GM21737 (cell line): Measurements from ENCODE around the gene JPT1.
"Not testable (repeated sequence)": the region's sequence is repeated elsewhere in the genome, so short reads cannot be mapped to it uniquely, and the experiment has no call there.

ENCODE experiments used
- ATAC-seq: cut with Tn5 transposase; IDR thresholded peaks from one replicate; pipeline ENCODE4 v1.9.1; 2021; ENCODE audit warnings: mild to moderate bottlenecking, moderate library complexity; ENCODE audit not compliant: unreplicated experiment

The JPT1 gene

DNA sequence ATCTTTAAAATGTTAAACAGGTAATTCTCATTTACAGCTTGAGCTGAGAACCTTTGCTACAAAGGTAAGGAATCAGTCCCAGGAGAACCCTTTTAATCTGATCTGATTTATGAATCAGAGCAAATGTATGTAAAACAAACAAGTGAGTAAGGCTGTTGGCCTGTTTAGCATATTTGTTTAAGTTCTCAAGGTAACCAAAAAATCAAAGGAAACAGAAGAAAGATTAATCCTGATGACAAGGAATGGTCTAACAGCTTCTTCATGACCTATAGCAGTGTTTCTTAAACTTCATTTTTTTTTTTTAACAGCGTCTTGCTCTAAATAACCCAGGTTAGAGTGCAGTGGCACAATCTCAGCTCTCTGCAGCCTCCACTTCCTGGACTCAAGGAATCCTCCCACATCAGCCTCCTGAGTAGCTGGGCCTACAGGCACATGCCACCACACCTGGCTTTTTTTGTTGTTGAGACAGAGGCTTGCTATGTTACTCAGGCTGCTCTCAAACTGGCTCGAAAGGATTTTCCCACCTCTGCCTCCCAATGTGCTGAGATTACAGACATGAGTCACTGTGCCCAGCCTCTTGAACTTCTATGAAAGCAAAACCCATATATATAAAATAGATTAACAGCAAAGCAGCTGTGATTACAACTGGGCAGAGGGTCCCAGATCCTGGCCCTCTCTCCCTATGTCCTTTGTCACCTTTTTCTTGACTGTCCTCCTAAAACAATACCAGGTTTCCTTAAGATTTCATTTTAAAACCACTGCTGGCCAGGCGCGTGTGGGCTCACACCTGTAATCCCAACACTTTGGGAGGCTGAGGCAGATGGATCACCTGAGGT lies 5.1 kb upstream of the JPT1 start:
- ATAC-seq = no peak

DNA sequence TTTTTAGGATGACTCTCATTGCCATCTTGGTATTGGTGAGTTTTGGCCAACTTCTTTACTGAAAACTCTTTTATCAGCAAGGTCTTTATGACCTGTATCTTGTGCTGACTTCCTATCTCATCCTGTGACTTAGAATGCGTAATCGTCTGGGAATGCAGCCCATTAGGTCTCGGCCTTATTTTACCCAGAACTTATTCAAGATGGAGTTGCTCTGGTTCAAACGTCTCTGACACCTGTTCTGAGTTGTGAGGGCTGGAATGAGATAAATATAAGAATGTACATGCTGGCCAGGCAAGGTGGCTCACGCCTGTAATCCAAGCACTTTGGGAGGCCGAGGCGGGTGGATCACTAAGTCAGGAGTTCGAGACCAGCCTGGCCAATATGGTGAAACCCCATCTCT lies 4.2 kb upstream of the JPT1 start:
- not testable (repeated sequence) for ATAC-seq

- ATAC-seq = no peak
Observed at GRCh38 chr17:75155191-75155601, 884 bp upstream of the JPT1 start.

GRCh38 chr17:75153780-75154194 lies 525 bp downstream of the JPT1 start:
- ATAC-seq = peak; percentile 4

GRCh38 chr17:75152922-75153779 lies 1.2 kb downstream of the JPT1 start:
- no peak for ATAC-seq

DNA sequence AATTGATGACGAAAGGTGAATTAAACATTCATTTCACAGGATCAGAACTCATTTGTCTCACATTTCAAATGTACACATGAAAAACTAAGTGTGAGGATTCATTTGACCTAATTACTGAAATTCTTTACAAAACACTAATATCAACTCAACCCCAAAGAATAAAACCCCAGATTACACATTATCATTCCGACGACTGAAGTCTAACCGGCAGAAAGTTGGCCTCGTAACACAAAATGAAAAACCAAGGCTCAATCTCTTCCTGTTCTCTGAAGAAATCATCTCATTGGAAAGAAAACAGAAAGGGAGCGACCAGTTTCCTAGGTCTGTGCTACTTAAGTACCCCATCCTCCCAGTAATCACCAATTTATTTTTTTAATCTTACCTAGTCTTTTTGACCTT lies 1.8 kb downstream of the JPT1 start:
- ATAC-seq = no peak

GRCh38 chr17:75151930-75152329 lies 2.4 kb downstream of the JPT1 start:
- ATAC-seq = no peak

- ATAC-seq = no peak
Observed at GRCh38 chr17:75147878-75148546, 6.3 kb downstream of the JPT1 start.

GRCh38 chr17:75146592-75146991 lies 7.7 kb downstream of the JPT1 start:
- no peak for ATAC-seq

GRCh38 chr17:75144816-75145512 lies 9.3 kb downstream of the JPT1 start:
- ATAC-seq = no peak

DNA sequence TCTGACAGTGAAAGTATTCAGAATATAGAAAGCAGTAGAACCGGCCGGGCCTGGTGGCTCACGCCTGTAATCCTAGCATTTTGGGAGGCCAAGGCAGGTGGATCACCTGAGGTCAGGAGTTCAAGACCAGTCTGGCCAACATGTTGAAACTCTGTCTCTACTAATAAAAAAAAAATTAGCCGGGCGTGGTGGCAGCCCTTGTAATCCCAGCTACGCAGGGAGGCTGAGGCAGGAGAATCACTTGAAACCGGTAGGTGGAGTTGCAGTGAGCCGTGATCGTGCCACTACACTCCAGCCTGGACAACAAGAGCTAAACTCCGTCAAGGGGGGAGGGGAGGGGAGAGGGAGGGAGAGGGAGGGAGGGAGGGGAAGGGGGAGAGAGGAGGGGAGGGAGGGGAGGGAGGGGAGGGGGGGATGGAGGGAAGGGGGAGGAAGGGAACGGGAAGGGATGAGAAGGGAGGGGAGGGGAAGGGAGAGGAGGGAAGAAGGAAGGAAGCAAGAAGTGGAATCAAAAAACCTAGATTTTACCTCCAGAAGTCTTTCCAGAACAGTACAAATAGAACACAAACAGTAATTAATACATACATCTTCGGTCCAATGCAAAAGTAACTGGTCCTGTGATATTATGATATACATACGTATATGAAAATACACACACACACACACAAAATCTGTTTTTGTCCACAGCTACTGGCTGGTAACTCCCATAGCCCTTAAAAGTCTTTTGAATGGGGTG lies 11.9 kb downstream of the JPT1 start:
- no peak for ATAC-seq

DNA sequence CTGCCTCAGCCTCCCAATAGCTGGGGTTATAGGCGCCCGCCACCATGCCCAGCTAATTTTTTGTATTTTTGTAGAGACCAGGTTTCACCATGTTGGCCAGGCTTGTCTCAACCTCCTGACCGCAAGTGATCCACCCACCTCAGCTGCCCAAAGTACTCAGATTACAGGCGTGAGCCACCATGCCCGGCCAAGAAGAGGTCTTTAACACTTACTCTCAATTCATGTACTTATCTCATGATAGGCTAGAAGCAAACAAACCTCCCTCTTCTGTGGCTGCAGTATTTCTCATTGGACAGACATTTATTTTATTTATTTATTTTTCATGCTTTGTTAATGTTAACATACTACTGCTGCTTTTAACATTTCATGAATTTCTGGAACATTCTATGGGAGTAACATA lies 15.8 kb downstream of the JPT1 start:
- ATAC-seq = no peak

GRCh38 chr17:75137762-75138161 lies 16.6 kb downstream of the JPT1 start:
- not testable (repeated sequence) for ATAC-seq

DNA sequence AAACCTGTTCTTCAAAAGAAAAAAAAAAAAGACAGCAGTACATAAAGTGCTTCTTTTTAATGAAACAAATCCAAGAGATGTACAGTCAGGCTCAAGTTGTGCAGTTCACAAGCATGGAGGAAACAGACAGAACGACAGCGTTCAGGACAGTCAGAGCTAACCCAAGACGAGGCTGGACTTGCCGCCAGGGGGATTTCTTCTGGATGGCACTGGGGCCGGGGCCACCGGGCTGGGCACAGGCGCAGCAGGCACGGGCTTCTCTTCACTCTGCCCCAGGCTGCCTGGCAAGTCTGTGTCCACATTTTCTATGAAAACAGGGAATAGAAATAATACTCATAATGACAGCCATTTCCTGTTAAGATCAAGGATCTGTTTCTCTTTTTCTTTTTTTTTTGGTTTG lies 18.4 kb downstream of the JPT1 start:
- no peak for ATAC-seq

DNA sequence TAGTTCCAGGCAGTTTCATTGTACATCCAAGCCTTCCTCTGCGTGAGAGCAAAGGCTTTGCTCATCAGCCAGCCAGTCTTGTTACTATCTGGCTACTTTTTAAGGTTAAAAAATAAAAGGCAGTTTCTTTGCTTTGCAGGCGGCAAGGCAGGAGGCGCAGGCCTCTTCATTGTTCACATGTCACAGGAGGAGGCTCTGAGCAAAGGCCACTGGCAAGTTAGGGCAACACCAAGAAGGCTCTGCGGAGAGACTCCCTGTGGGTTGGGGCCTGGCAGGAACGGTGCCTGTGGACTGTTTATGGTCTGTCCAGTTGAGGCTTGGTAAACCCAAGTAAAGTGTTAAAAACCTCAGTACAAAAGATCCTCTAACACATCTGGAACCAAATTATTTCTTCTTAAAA lies 18.9 kb downstream of the JPT1 start:
- ATAC-seq = no peak

- ATAC-seq = not testable (repeated sequence)
Observed at GRCh38 chr17:75133607-75134347, 20.5 kb downstream of the JPT1 start.

DNA sequence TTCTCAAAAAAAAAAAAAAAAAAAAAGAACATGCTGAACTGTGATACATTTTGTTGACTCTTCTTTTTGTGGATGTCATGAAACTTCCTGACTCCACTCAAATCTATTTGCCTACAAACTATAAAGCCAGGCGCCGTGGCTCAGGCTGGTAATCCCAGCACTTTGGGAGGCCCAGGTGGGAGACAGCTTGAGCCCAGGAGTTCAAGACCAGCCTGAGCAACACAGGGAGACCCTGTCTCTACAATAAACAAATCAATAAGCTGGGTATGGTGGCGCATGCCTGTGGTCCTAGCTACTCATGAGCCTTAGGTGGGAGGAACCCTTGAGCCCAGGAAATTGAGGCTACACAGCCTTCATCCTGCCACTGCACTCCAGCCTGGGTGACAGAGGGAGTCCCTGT lies 21.3 kb downstream of the JPT1 start:
- no peak for ATAC-seq

GRCh38 chr17:75132018-75133000 lies 22.0 kb downstream of the JPT1 start:
- not testable (repeated sequence) for ATAC-seq
